K562 (cell line): ENCODE results near the gene CERS5. TPM values are rescaled to one million over a fixed set of nuclear protein-coding genes. Genes with fewer than 3 reads are reported as not detected.
A peak's percentile ranks its signal among the peaks of the same experiment; 100 is the strongest.

Source experiments
- ATAC-seq: fragments of 200-7000 bp; cut with Tn5 transposase; 3 replicates; pipeline ENCODE4 v1.9.1; 2020; ENCODE audit warnings: moderate library complexity
- BruUV-seq: library from RNA; stranded (reverse); fragments of 400-500 nt; replicated peaks from 2 replicates; lab custom pipeline; 2021; lab: Mats Ljungman, UMichigan
- CTCF ChIA-PET: fragments of 300-600 bp; formaldehyde crosslinking; extraction: SDS; loops from one replicate; lab custom pipeline; 2021; ENCODE audit warnings: low intra/inter-chr PET ratio; lab: Yijun Ruan, JAX
- POLR2A ChIA-PET: fragments of 300-600, 350-650 bp; sonication (Branson Sonifier 250); formaldehyde crosslinking; extraction: SDS; loops from one replicate; lab custom pipeline; 2021; ENCODE audit warnings: antibody characterized with exemption, inconsistent platforms; lab: Yijun Ruan, JAX
- DNase-seq, 4 experiments: peaks; one replicate each; pipeline versions ENCODE4 v3.0.0 to v3.0.0-alpha.2; 2011 to 2018; ENCODE audit warnings: low spot score in 3 of 4, mixed read lengths in 3 of 4; ENCODE audit errors: extremely low read depth in 1 of 4
- FAIRE-seq: peaks from 2 replicates; lab custom pipeline; 2011; peaks lifted over from hg19 to GRCh38; lab: Jason Lieb, UNC
- H2AFZ ChIP-seq: 2 replicates; pipeline ENCODE4 v1.6.0; 2011; ENCODE audit warnings: low read depth, low read length, control low read depth, inconsistent platforms
- H3K27ac ChIP-seq: fragments of 200-600 bp; 3 replicates; pipeline ENCODE4 v1.8.0; 2011; ENCODE audit warnings: low read depth, mild to moderate bottlenecking, control low read depth, inconsistent platforms, low read length, moderate library complexity, mixed read lengths; ENCODE audit errors: extremely low read depth
- H3K27me3 ChIP-seq, 2 experiments: fragments of 300-600 bp in 1 of 2; 2 replicates in 1 of 2; 3 replicates in 1 of 2; pipeline versions ENCODE4 v1.6.0 to v1.8.0; 2011; ENCODE audit warnings: inconsistent platforms in 2 of 2, low read length in 2 of 2, mild to moderate bottlenecking in 1 of 2, mixed read lengths in 1 of 2, moderate library complexity in 1 of 2; ENCODE audit not compliant: control insufficient read depth in 2 of 2, insufficient read depth in 2 of 2
- H3K36me3 ChIP-seq: fragments of 300-600 bp; 3 replicates; pipeline ENCODE4 v1.8.0; 2011; ENCODE audit warnings: mild to moderate bottlenecking, low read length, inconsistent platforms; ENCODE audit not compliant: control insufficient read depth, insufficient read depth
- H3K4me1 ChIP-seq, 2 experiments: fragments of 200-600 bp in 1 of 2; replicated peaks in 1 of 2; 2 replicates in 1 of 2; 3 replicates in 1 of 2; pipeline versions ENCODE4 v1.5.1 to v1.8.0; 2011; ENCODE audit warnings: inconsistent platforms in 2 of 2, low read length in 2 of 2, mild to moderate bottlenecking in 1 of 2, mixed read lengths in 1 of 2, moderate library complexity in 1 of 2; ENCODE audit not compliant: control insufficient read depth in 2 of 2, insufficient read depth in 2 of 2
- H3K4me2 ChIP-seq: 2 replicates; pipeline ENCODE4 v1.6.1; 2011; ENCODE audit warnings: low read length, control low read depth, inconsistent platforms, mixed read lengths; ENCODE audit not compliant: insufficient read depth
- H3K4me3 ChIP-seq: fragments of 200-600 bp; sonication (generic), shearing (Covaris generic); 2 replicates; pipeline ENCODE4 v1.5.1; 2016; ENCODE audit warnings: control low read depth, inconsistent platforms
- H3K79me2 ChIP-seq: fragments of 200-600 bp; 3 replicates; pipeline ENCODE4 v1.8.0; 2011; ENCODE audit warnings: low read length, inconsistent platforms; ENCODE audit not compliant: control insufficient read depth, insufficient read depth
- H3K9ac ChIP-seq, 2 experiments: 2 replicates each; pipeline versions ENCODE4 v1.6.0 to v1.6.1; 2011; ENCODE audit warnings: low read depth in 2 of 2, low read length in 2 of 2, control low read depth in 1 of 2, inconsistent platforms in 1 of 2, mild to moderate bottlenecking in 1 of 2, mixed read lengths in 1 of 2; ENCODE audit not compliant: insufficient read depth in 1 of 2
- H3K9me1 ChIP-seq: one replicate; pipeline ENCODE4 v1.6.0; 2011; ENCODE audit warnings: inconsistent platforms, mild to moderate bottlenecking, low read length, moderate library complexity; ENCODE audit not compliant: control insufficient read depth, insufficient read depth
- H3K9me3 ChIP-seq: replicated peaks from 2 replicates; pipeline ENCODE4 v1.5.1; 2011; ENCODE audit warnings: low read depth, low read length, inconsistent platforms; ENCODE audit not compliant: control insufficient read depth, insufficient read depth
- H4K20me1 ChIP-seq: replicated peaks from 2 replicates; pipeline ENCODE4 v1.6.1; 2011; ENCODE audit warnings: low read length, inconsistent platforms, mixed read lengths; ENCODE audit not compliant: control insufficient read depth, insufficient read depth
- FIP1L1 ChIP-seq: fragments of 200-400 bp; formaldehyde crosslinking; IDR thresholded peaks from 2 replicates; pipeline ENCODE4 v1.6.1; 2018; ENCODE audit warnings: mild to moderate bottlenecking, low read depth, low read length; ENCODE audit not compliant: poor library complexity, severe bottlenecking
- GABPB1 ChIP-seq: sonication (generic); formaldehyde crosslinking; IDR thresholded peaks from 2 replicates; pipeline ENCODE4 v1.8.0; 2022; ENCODE audit warnings: mild to moderate bottlenecking, missing genetic modification reagents
- NRF1 ChIP-seq, 2 experiments: fragments of 450-650 bp; IDR thresholded peaks in 1 of 2; conservative IDR thresholded peaks in 1 of 2; 2 replicates each; pipeline ENCODE4 v1.6.1; 2014; ENCODE audit warnings: mild to moderate bottlenecking in 2 of 2
- RBBP5 ChIP-seq: fragments of 200-600 bp; sonication (generic); IDR thresholded peaks from 2 replicates; pipeline ENCODE4 v1.6.1; 2012; ENCODE audit warnings: borderline replicate concordance, mild to moderate bottlenecking, low read length, control low read depth, inconsistent platforms; ENCODE audit not compliant: insufficient read depth, poor library complexity, severe bottlenecking
- SIN3A ChIP-seq, 2 experiments: fragments of 150-350 bp in 1 of 2; IDR thresholded peaks; 2 replicates each; pipeline ENCODE4 v1.6.1; 2011 to 2016; ENCODE audit warnings: borderline replicate concordance in 2 of 2, low read depth in 2 of 2, low read length in 2 of 2, mild to moderate bottlenecking in 2 of 2, moderate library complexity in 2 of 2; ENCODE audit not compliant: control insufficient read depth in 1 of 2
- SMARCE1 ChIP-seq: fragments of 450-650 bp; IDR thresholded peaks from 2 replicates; pipeline ENCODE4 v1.7.1; 2016; ENCODE audit warnings: mild to moderate bottlenecking
- WGBS: fragments of 100-300 bp; shearing (Covaris generic); methylation state at CpG from one replicate; pipeline ENCODE4 v1.1.6; 2016; ENCODE audit warnings: low coverage, mixed read lengths; ENCODE audit not compliant: insufficient coverage; ENCODE audit errors: missing lambda C conversion rate; 5-methylcytosine and 5-hydroxymethylcytosine counted together
- in situ Hi-C: fragments of 300-500 bp; cut with MboI; formaldehyde crosslinking; loops from 4 replicates; pipeline ENCODE4 v1.15.0; 2018; ENCODE audit warnings: inconsistent platforms, mixed read lengths
- intact Hi-C: fragments of 100-400 bp; cut with micrococcal nuclease; formaldehyde crosslinking; loops from 2 replicates; pipeline ENCODE4 v1.14.2; 2022
- polyA plus RNA-seq, 8 experiments: library from polyadenylated mRNA; depleted of rRNA in 4 of 8; stranded (reverse) in 5 of 8; unstranded in 3 of 8; fragments of >200 nt; fragmentation: Nextera tagmentation in 2 of 8; fragmentation: Illumina TruSeq in 1 of 8; extraction: Ambion mirVana in 2 of 8; extraction: Trizol in 1 of 8; gene quantifications; 2 replicates each; pipeline versions ENCODE4 v1.2.1 to v1.2.3, GENCODE V29; 2011 to 2014; ENCODE audit warnings: inconsistent platforms in 1 of 8, missing spikeins in 1 of 8
- total RNA-seq, 7 experiments: library from RNA; depleted of rRNA in 6 of 7; stranded (reverse); fragments of >200 nt in 6 of 7; fragmentation: Illumina TruSeq in 2 of 7; extraction: Trizol in 2 of 7; gene quantifications; 2 replicates each; pipeline versions ENCODE4 v1.2.1 to v1.2.3, GENCODE V29; 2011 to 2021; ENCODE audit warnings: low replicate concordance in 1 of 7
- TF ChIP-seq, protein P1 (sequence below): fragments of 250-450 bp; sonication (Bioruptor Pico); IDR thresholded peaks from 2 replicates; pipeline ENCODE4 v1.4.0; 2020; ENCODE audit warnings: mild to moderate bottlenecking, moderate library complexity, borderline replicate concordance
- TF ChIP-seq, protein P2 (sequence below): fragments of 450-650 bp; conservative IDR thresholded peaks from 2 replicates; pipeline ENCODE4 v1.6.1; 2016; ENCODE audit warnings: missing genetic modification characterization, low read depth, mild to moderate bottlenecking, control low read depth, missing compliant biosample characterization
- TF ChIP-seq, protein P3 (sequence below): fragments of 200-800 bp; sonication (Bioruptor generic); IDR thresholded peaks from 2 replicates; pipeline ENCODE4 v1.6.1; 2016; ENCODE audit warnings: missing genetic modification characterization, missing compliant biosample characterization

The CERS5 gene
- total and polyA plus RNA-seq, 9 of the 15 experiments (the other 6 are each of a cell fraction or from before 2014, with no cell fraction given): 6.1 to 47.5 (median 17.8) TPM

DNA sequence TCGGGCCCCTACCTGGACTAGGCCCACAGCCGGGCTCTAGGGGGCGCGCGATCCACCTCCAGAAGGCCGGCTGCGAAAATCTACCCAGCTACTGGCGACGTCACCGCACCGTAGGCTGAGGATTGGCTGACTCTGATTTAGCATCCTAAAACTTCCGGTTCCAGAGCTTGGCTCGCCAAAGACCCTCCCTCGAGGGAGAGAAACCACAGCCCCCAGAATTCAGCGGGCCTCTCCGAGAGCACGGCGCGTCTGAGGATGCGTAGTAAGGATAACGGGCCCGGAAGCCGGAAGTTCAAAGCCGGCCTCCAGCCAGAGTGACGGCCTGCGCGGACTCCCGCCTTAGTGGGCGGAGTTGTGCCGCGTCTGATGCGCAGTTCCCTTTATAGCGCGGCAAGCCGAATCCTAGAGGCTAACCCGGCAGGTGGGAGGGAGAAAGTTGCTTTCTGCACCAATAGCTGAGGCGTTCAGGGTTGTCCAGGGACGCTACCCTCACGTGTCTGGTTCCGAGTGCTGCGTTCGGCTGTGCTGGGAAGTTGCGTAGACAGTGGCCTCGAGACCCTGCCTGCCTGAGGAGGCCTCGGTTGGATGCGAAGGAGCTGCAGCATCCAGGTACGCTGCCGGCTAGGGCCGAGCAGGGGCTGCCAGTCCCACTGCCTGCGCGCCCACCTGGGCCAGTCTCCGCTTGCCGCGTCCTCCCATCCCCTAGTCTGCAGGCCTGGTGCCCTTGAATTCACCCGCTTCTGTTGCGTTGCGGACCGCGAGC, 55.3 kb downstream of the CERS5 start, which contains the start of gene COX14:
COX14 (plus strand) TSS at position 544 of the 763 bp plus-strand sequence. CDS start 7,808 bp downstream, outside the sequence.
- in situ Hi-C loops: no loop called here
- Histone ChIP-seq H2AFZ (peak within 1 kb of the TSS; percentile 90), H3K36me3 (peaks cover 13% of the 10 kb centered on the region; the same call in 2 of the 3 replicates), H3K27me3 (no peaks in the 10 kb centered on the region), H4K20me1 (peaks cover 5% of the 10 kb centered on the region; the same call in 1 of the 2 replicates), H3K4me1 (peaks cover 29 to 48% of the 10 kb centered on the region in 2 experiments), H3K4me3 (peak within 1 kb of the TSS; percentile 78), H3K79me2 (peaks cover 43% of the 10 kb centered on the region), H3K27ac (peak within 1 kb of the TSS; percentile 87), H3K9me1 (no peaks in the 10 kb centered on the region), H3K9ac (peak within 1 kb of the TSS; percentile 79 to 100), H3K9me3 (no peaks in the 10 kb centered on the region), H3K4me2 (peak within 1 kb of the TSS; percentile 98)
- BruUV-seq: TSS peak; percentile 45
- DNase-seq (peak; percentile 93 to 99 (median 96)), ATAC-seq (peak; percentile 92), FAIRE-seq (peak; percentile 100)
- ChIA-PET POLR2A (interaction anchor here (0.6 to 2.8 kb wide), 22 partner anchors 8 to 1179 kb away, joined by 3 to 15 read pairs (median 4); partner anchors contain the start of genes CERS5 and GPD1), CTCF (interaction anchor here (0.8 to 1.3 kb wide), 3 partner anchors 24 to 145 kb away, joined by 3 to 4 read pairs (median 4); no protein-coding TSS in a partner anchor)
- intact Hi-C loops: loop anchor here (1.0 kb wide), 1 partner anchor 27 kb away; the partner anchor contains the start of gene SMARCD1
- WGBS: under 1% methylated on average over 51 of the region's 59 CpGs
- peak; percentile 58 to 61; a peak in 1 of 4 replicates for TF ChIP-seq SIN3A (IDR thresholded peaks at IDR 0.05; ENCODE audit: borderline replicate concordance in 2 of 2, control insufficient read depth in 1 of 2, low read depth in 2 of 2, low read length in 2 of 2)
- TF ChIP-seq, protein P1, sequence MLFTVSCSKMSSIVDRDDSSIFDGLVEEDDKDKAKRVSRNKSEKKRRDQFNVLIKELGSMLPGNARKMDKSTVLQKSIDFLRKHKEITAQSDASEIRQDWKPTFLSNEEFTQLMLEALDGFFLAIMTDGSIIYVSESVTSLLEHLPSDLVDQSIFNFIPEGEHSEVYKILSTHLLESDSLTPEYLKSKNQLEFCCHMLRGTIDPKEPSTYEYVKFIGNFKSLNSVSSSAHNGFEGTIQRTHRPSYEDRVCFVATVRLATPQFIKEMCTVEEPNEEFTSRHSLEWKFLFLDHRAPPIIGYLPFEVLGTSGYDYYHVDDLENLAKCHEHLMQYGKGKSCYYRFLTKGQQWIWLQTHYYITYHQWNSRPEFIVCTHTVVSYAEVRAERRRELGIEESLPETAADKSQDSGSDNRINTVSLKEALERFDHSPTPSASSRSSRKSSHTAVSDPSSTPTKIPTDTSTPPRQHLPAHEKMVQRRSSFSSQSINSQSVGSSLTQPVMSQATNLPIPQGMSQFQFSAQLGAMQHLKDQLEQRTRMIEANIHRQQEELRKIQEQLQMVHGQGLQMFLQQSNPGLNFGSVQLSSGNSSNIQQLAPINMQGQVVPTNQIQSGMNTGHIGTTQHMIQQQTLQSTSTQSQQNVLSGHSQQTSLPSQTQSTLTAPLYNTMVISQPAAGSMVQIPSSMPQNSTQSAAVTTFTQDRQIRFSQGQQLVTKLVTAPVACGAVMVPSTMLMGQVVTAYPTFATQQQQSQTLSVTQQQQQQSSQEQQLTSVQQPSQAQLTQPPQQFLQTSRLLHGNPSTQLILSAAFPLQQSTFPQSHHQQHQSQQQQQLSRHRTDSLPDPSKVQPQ: 0 out of 2 replicates have a peak, but pooled peaks have one; percentile 24
- peak; percentile 95 to 96 for TF ChIP-seq NRF1 (conservative IDR thresholded peaks at IDR 0.05 in 1 of 2, IDR thresholded peaks at IDR 0.05 in 1 of 2)
- peak; percentile 71 for TF ChIP-seq FIP1L1
- TF ChIP-seq, protein P2, sequence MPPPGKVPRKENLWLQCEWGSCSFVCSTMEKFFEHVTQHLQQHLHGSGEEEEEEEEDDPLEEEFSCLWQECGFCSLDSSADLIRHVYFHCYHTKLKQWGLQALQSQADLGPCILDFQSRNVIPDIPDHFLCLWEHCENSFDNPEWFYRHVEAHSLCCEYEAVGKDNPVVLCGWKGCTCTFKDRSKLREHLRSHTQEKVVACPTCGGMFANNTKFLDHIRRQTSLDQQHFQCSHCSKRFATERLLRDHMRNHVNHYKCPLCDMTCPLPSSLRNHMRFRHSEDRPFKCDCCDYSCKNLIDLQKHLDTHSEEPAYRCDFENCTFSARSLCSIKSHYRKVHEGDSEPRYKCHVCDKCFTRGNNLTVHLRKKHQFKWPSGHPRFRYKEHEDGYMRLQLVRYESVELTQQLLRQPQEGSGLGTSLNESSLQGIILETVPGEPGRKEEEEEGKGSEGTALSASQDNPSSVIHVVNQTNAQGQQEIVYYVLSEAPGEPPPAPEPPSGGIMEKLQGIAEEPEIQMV: no peak
- TF ChIP-seq GABPB1 (CRISPR knock-in tag): peak; percentile 93
- TF ChIP-seq SMARCE1: no peak
- TF ChIP-seq RBBP5: peak; percentile 79
- TF ChIP-seq, protein P3, sequence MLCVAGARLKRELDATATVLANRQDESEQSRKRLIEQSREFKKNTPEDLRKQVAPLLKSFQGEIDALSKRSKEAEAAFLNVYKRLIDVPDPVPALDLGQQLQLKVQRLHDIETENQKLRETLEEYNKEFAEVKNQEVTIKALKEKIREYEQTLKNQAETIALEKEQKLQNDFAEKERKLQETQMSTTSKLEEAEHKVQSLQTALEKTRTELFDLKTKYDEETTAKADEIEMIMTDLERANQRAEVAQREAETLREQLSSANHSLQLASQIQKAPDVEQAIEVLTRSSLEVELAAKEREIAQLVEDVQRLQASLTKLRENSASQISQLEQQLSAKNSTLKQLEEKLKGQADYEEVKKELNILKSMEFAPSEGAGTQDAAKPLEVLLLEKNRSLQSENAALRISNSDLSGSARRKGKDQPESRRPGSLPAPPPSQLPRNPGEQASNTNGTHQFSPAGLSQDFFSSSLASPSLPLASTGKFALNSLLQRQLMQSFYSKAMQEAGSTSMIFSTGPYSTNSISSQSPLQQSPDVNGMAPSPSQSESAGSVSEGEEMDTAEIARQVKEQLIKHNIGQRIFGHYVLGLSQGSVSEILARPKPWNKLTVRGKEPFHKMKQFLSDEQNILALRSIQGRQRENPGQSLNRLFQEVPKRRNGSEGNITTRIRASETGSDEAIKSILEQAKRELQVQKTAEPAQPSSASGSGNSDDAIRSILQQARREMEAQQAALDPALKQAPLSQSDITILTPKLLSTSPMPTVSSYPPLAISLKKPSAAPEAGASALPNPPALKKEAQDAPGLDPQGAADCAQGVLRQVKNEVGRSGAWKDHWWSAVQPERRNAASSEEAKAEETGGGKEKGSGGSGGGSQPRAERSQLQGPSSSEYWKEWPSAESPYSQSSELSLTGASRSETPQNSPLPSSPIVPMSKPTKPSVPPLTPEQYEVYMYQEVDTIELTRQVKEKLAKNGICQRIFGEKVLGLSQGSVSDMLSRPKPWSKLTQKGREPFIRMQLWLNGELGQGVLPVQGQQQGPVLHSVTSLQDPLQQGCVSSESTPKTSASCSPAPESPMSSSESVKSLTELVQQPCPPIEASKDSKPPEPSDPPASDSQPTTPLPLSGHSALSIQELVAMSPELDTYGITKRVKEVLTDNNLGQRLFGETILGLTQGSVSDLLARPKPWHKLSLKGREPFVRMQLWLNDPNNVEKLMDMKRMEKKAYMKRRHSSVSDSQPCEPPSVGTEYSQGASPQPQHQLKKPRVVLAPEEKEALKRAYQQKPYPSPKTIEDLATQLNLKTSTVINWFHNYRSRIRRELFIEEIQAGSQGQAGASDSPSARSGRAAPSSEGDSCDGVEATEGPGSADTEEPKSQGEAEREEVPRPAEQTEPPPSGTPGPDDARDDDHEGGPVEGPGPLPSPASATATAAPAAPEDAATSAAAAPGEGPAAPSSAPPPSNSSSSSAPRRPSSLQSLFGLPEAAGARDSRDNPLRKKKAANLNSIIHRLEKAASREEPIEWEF (CRISPR knock-in tag): no peak
